Measurements from ENCODE around the gene TFPI.

TFPI gene

GRCh38 chr2:187548656-187549055 lies 5.6 kb downstream of the TFPI start:
- DNase-seq (ENCODE audit: extremely low spot score), result no peak
- ChIA-PET CTCF (interaction anchor here (0.9 to 2.9 kb wide), 4 partner anchors 15 to 49 kb away, joined by 3 to 16 read pairs (median 6); no protein-coding TSS in a partner anchor), POLR2A (no interaction called here)

GRCh38 chr2:187547353-187547979 lies 6.8 kb downstream of the TFPI start:
- no peak for TF ChIP-seq CTCF (IDR thresholded peaks at IDR 0.05; ENCODE audit: control extremely low read depth, extremely low read depth, low read depth, missing control alignments)
- CTCF ChIA-PET, result interaction anchor here (1.3 kb wide), 1 partner anchor 14 kb away, joined by 5 read pairs; no protein-coding TSS in a partner anchor
- POLR2A ChIA-PET, result no interaction called here
- no peak for DNase-seq (ENCODE audit: extremely low spot score)

More at GRCh38 chr2:187548656-187549055, 5.6 kb downstream of the TFPI start:
- no peak for TF ChIP-seq CTCF (IDR thresholded peaks at IDR 0.05; ENCODE audit: control extremely low read depth, extremely low read depth, low read depth, missing control alignments)

GRCh38 chr2:187546762-187547333 lies 7.4 kb downstream of the TFPI start:
- TF ChIP-seq CTCF (IDR thresholded peaks at IDR 0.05; ENCODE audit: control extremely low read depth, extremely low read depth, low read depth, missing control alignments), result no peak
- ChIA-PET CTCF (interaction anchor here (1.3 kb wide), 1 partner anchor 13 kb away, joined by 5 read pairs; no protein-coding TSS in a partner anchor), POLR2A (no interaction called here)
- DNase-seq (ENCODE audit: extremely low spot score), result no peak

- TF ChIP-seq CTCF (IDR thresholded peaks at IDR 0.05; ENCODE audit: control extremely low read depth, extremely low read depth, low read depth, missing control alignments), result no peak
- ChIA-PET CTCF (no interaction called here), POLR2A (no interaction called here)
- DNase-seq (ENCODE audit: extremely low spot score), result no peak
These were observed 8.9 kb downstream of the TFPI start for GRCh38 chr2:187545238-187545751.

- ChIA-PET CTCF (no interaction called here), POLR2A (no interaction called here)
- DNase-seq (ENCODE audit: extremely low spot score), result no peak
- no peak for TF ChIP-seq CTCF (IDR thresholded peaks at IDR 0.05; ENCODE audit: control extremely low read depth, extremely low read depth, low read depth, missing control alignments)
These were observed 9.7 kb downstream of the TFPI start for GRCh38 chr2:187544371-187545080.

GRCh38 chr2:187543488-187543887 lies 10.7 kb downstream of the TFPI start:
- POLR2A ChIA-PET, result no interaction called here
- CTCF ChIA-PET, result interaction anchor here (0.7 to 1.2 kb wide), 3 partner anchors 36 to 44 kb away, joined by 3 to 7 read pairs (median 3); no protein-coding TSS in a partner anchor
- no peak for DNase-seq (ENCODE audit: extremely low spot score)
- no peak for TF ChIP-seq CTCF (IDR thresholded peaks at IDR 0.05; ENCODE audit: control extremely low read depth, extremely low read depth, low read depth, missing control alignments)

Measured in GM10248 (cell line).